ENCODE measurements around the gene KRTAP16-1.

Gene KRTAP16-1

GRCh38 chr17:41294016-41294415, 15.1 kb downstream of the KRTAP16-1 start:
- Histone ChIP-seq H4K12ac (ENCODE audit: low read depth, low read length) (no peak overlapping the region), H3K27me3 (ENCODE audit: insufficient read depth, low read length) (no peaks in the 10 kb centered on the region), H3K79me1 (ENCODE audit: low read length) (no peaks in the 10 kb centered on the region), H4K91ac (ENCODE audit: low read depth, low read length) (no peak overlapping the region), H3K27ac (ENCODE audit: low read depth, low read length) (no peak overlapping the region), H3K4me1 (ENCODE audit: control insufficient read depth in 1 of 2, insufficient read depth in 2 of 2, low read length in 2 of 2) (no peaks in the 10 kb centered on the region), H3K36me3 (ENCODE audit: control insufficient read depth in 1 of 2, insufficient read depth in 2 of 2, low read length in 2 of 2) (no peaks in the 10 kb centered on the region), H2AFZ (ENCODE audit: insufficient read depth, low read length, poor library complexity) (no peak overlapping the region), H3K4me3 (ENCODE audit: low read depth, low read length) (no peak overlapping the region), H3K4me2 (ENCODE audit: low read length) (no peak overlapping the region), H3K79me2 (ENCODE audit: control insufficient read depth, insufficient read depth, low read length, poor library complexity) (no peaks in the 10 kb centered on the region), H3K9ac (ENCODE audit: low read length) (no peak overlapping the region), H3K23ac (ENCODE audit: low read length) (no peak overlapping the region), H3K14ac (ENCODE audit: low read length) (no peak overlapping the region), H4K8ac (ENCODE audit: low read depth, low read length) (no peak overlapping the region), H3K4ac (ENCODE audit: low read depth, low read length) (no peak overlapping the region), H2BK5ac (ENCODE audit: low read depth, low read length, poor library complexity) (no peak overlapping the region), H2BK12ac (ENCODE audit: low read length) (no peak overlapping the region), H3K9me3 (ENCODE audit: insufficient read depth, low read depth, low read length) (peaks cover 5% of the 10 kb centered on the region), H2BK120ac (ENCODE audit: insufficient read depth, low read length, poor library complexity) (no peak overlapping the region), H2AK5ac (ENCODE audit: low read length) (no peak overlapping the region), H3K18ac (ENCODE audit: low read length) (no peak overlapping the region)
- DNase-seq, result no peak
- WGBS (ENCODE audit: extremely low coverage, insufficient coverage, insufficient read length), result no CpG with 5 or more reads among the region's 1 CpG

- Histone ChIP-seq H3K4me2 (ENCODE audit: low read length) (no peak overlapping the region), H3K4ac (ENCODE audit: low read depth, low read length) (no peak overlapping the region), H3K14ac (ENCODE audit: low read length) (no peak overlapping the region), H3K27me3 (ENCODE audit: insufficient read depth, low read length) (no peaks in the 10 kb centered on the region), H2AFZ (ENCODE audit: insufficient read depth, low read length, poor library complexity) (no peak overlapping the region), H3K4me1 (ENCODE audit: control insufficient read depth in 1 of 2, insufficient read depth in 2 of 2, low read length in 2 of 2) (peaks cover 3% of the 10 kb centered on the region in 2 experiments), H3K79me2 (ENCODE audit: control insufficient read depth, insufficient read depth, low read length, poor library complexity) (no peaks in the 10 kb centered on the region), H4K91ac (ENCODE audit: low read depth, low read length) (no peak overlapping the region), H3K23ac (ENCODE audit: low read length) (no peak overlapping the region), H2BK5ac (ENCODE audit: low read depth, low read length, poor library complexity) (no peak overlapping the region), H3K18ac (ENCODE audit: low read length) (no peak overlapping the region), H3K27ac (ENCODE audit: low read depth, low read length) (no peak overlapping the region), H4K8ac (ENCODE audit: low read depth, low read length) (no peak overlapping the region), H2BK120ac (ENCODE audit: insufficient read depth, low read length, poor library complexity) (no peak overlapping the region), H3K9me3 (ENCODE audit: insufficient read depth, low read depth, low read length) (no peaks in the 10 kb centered on the region), H4K12ac (ENCODE audit: low read depth, low read length) (no peak overlapping the region), H3K4me3 (ENCODE audit: low read depth, low read length) (no peak overlapping the region), H3K9ac (ENCODE audit: low read length) (no peak overlapping the region), H2BK12ac (ENCODE audit: low read length) (no peak overlapping the region), H3K36me3 (ENCODE audit: control insufficient read depth in 1 of 2, insufficient read depth in 2 of 2, low read length in 2 of 2) (no peaks in the 10 kb centered on the region), H2AK5ac (ENCODE audit: low read length) (no peak overlapping the region), H3K79me1 (ENCODE audit: low read length) (peaks cover 6% of the 10 kb centered on the region)
- no CpG with 5 or more reads among the region's 3 CpGs for WGBS (ENCODE audit: extremely low coverage, insufficient coverage, insufficient read length)
- no peak for DNase-seq
These were observed 22.1 kb downstream of the KRTAP16-1 start for GRCh38 chr17:41287050-41287449.

GRCh38 chr17:41284546-41284945, 24.6 kb downstream of the KRTAP16-1 start:
- no peak overlapping the region for H2AK5ac ChIP-seq (ENCODE audit: low read length)
- DNase-seq, result peak in 1 of 2 donors; percentile 0
- no peak overlapping the region for H4K8ac ChIP-seq (ENCODE audit: low read depth, low read length)
- H3K36me3 ChIP-seq (ENCODE audit: control insufficient read depth in 1 of 2, insufficient read depth in 2 of 2, low read length in 2 of 2), result no peaks in the 10 kb centered on the region
- H3K18ac ChIP-seq (ENCODE audit: low read length), result no peak overlapping the region
- no peak overlapping the region for H2BK12ac ChIP-seq (ENCODE audit: low read length)
- H3K4me1 ChIP-seq (ENCODE audit: control insufficient read depth in 1 of 2, insufficient read depth in 2 of 2, low read length in 2 of 2), result peaks cover 3% of the 10 kb centered on the region in 2 experiments
- no CpG with 5 or more reads among the region's 2 CpGs for WGBS (ENCODE audit: extremely low coverage, insufficient coverage, insufficient read length)
- no peak overlapping the region for H3K27ac ChIP-seq (ENCODE audit: low read depth, low read length)
- H3K4ac ChIP-seq (ENCODE audit: low read depth, low read length), result no peak overlapping the region
- H2BK120ac ChIP-seq (ENCODE audit: insufficient read depth, low read length, poor library complexity), result no peak overlapping the region
- no peak overlapping the region for H3K9ac ChIP-seq (ENCODE audit: low read length)
- H3K23ac ChIP-seq (ENCODE audit: low read length), result no peak overlapping the region
- H3K4me2 ChIP-seq (ENCODE audit: low read length), result no peak overlapping the region
- H3K27me3 ChIP-seq (ENCODE audit: insufficient read depth, low read length), result no peaks in the 10 kb centered on the region
- no peak overlapping the region for H2BK5ac ChIP-seq (ENCODE audit: low read depth, low read length, poor library complexity)
- no peaks in the 10 kb centered on the region for H3K9me3 ChIP-seq (ENCODE audit: insufficient read depth, low read depth, low read length)
- no peak overlapping the region for H4K12ac ChIP-seq (ENCODE audit: low read depth, low read length)
- no peak overlapping the region for H3K4me3 ChIP-seq (ENCODE audit: low read depth, low read length)
- H4K91ac ChIP-seq (ENCODE audit: low read depth, low read length), result no peak overlapping the region
- no peak overlapping the region for H2AFZ ChIP-seq (ENCODE audit: insufficient read depth, low read length, poor library complexity)
- no peak overlapping the region for H3K14ac ChIP-seq (ENCODE audit: low read length)
- no peaks in the 10 kb centered on the region for H3K79me2 ChIP-seq (ENCODE audit: control insufficient read depth, insufficient read depth, low read length, poor library complexity)
- peaks cover 6% of the 10 kb centered on the region for H3K79me1 ChIP-seq (ENCODE audit: low read length)

GRCh38 chr17:41284043-41284442, 25.1 kb downstream of the KRTAP16-1 start:
- H3K18ac ChIP-seq (ENCODE audit: low read length), result no peak overlapping the region
- no peak overlapping the region for H3K4me2 ChIP-seq (ENCODE audit: low read length)
- no peak overlapping the region for H2BK120ac ChIP-seq (ENCODE audit: insufficient read depth, low read length, poor library complexity)
- no peaks in the 10 kb centered on the region for H3K9me3 ChIP-seq (ENCODE audit: insufficient read depth, low read depth, low read length)
- H3K4me3 ChIP-seq (ENCODE audit: low read depth, low read length), result no peak overlapping the region
- no peaks in the 10 kb centered on the region for H3K36me3 ChIP-seq (ENCODE audit: control insufficient read depth in 1 of 2, insufficient read depth in 2 of 2, low read length in 2 of 2)
- peaks cover 6% of the 10 kb centered on the region for H3K79me1 ChIP-seq (ENCODE audit: low read length)
- no peak overlapping the region for H3K9ac ChIP-seq (ENCODE audit: low read length)
- no peak overlapping the region for H2BK5ac ChIP-seq (ENCODE audit: low read depth, low read length, poor library complexity)
- H2AFZ ChIP-seq (ENCODE audit: insufficient read depth, low read length, poor library complexity), result no peak overlapping the region
- no peak overlapping the region for H3K23ac ChIP-seq (ENCODE audit: low read length)
- H3K27ac ChIP-seq (ENCODE audit: low read depth, low read length), result peak overlapping the region; percentile 67
- no CpG with 5 or more reads among the region's 3 CpGs for WGBS (ENCODE audit: extremely low coverage, insufficient coverage, insufficient read length)
- no peaks in the 10 kb centered on the region for H3K27me3 ChIP-seq (ENCODE audit: insufficient read depth, low read length)
- peak in 1 of 2 donors; percentile 0 for DNase-seq
- no peak overlapping the region for H2AK5ac ChIP-seq (ENCODE audit: low read length)
- H4K12ac ChIP-seq (ENCODE audit: low read depth, low read length), result no peak overlapping the region
- H4K91ac ChIP-seq (ENCODE audit: low read depth, low read length), result no peak overlapping the region
- no peak overlapping the region for H2BK12ac ChIP-seq (ENCODE audit: low read length)
- no peak overlapping the region for H3K14ac ChIP-seq (ENCODE audit: low read length)
- no peak overlapping the region for H3K4ac ChIP-seq (ENCODE audit: low read depth, low read length)
- H3K79me2 ChIP-seq (ENCODE audit: control insufficient read depth, insufficient read depth, low read length, poor library complexity), result no peaks in the 10 kb centered on the region
- H3K4me1 ChIP-seq (ENCODE audit: control insufficient read depth in 1 of 2, insufficient read depth in 2 of 2, low read length in 2 of 2), result peaks cover 3% of the 10 kb centered on the region in 2 experiments
- H4K8ac ChIP-seq (ENCODE audit: low read depth, low read length), result no peak overlapping the region
